Colonic mucosa (tissue), 4 donors: ENCODE data around the gene MAGIX. TPM values are rescaled to one million over a fixed set of nuclear protein-coding genes. Genes with fewer than 3 reads are reported as not detected.
"Not testable (repeated sequence)": the region's sequence is repeated elsewhere in the genome, so short reads cannot be mapped to it uniquely, and the experiment has no call there.

Source experiments
- DNase-seq: peaks from one replicate; pipeline ENCODE4 v3.0.0-alpha.2; 2020
- H3K27ac ChIP-seq: fragments of 200-600 bp; one replicate; pipeline ENCODE4 v1.8.0; 2021
- H3K27me3 ChIP-seq: fragments of 200-600 bp; one replicate; pipeline ENCODE4 v1.8.0; 2021
- H3K36me3 ChIP-seq: fragments of 200-600 bp; one replicate; pipeline ENCODE4 v1.8.0; 2021
- H3K4me1 ChIP-seq: fragments of 200-600 bp; one replicate; pipeline ENCODE4 v1.8.0; 2021; ENCODE audit warnings: mild to moderate bottlenecking
- H3K4me3 ChIP-seq: fragments of 200-600 bp; one replicate; pipeline ENCODE4 v1.8.0; 2021
- H3K9ac ChIP-seq, 2 donors: one replicate each; pipeline ENCODE4 v1.7.0; 2013; ENCODE audit warnings: control low read depth in 2 of 2, low read depth in 2 of 2, low read length in 2 of 2
- H3K9me3 ChIP-seq: fragments of 200-600 bp; one replicate; pipeline ENCODE4 v1.8.0; 2021
- intact Hi-C: fragments of 100-400 bp; cut with DNase I; formaldehyde crosslinking; loops from one replicate; pipeline ENCODE4 v1.14.1; 2022
- total RNA-seq, 2 donors: library from RNA; stranded (reverse); fragmentation: NEBNext Ultra II Directional in 1 of 2; extraction: Animal tissue kit (Norgen Biotek cat#: 25700) in 1 of 2; gene quantifications; one replicate each; pipeline ENCODE4 v1.2.1, GENCODE V29; 2021
- TF ChIP-seq, protein P1 (sequence below): fragments of 200-600 bp; IDR thresholded peaks from one replicate; pipeline ENCODE4 v1.8.0; 2022; ENCODE audit warnings: antibody characterized with exemption, mild to moderate bottlenecking
- donor health status: healthy.
- donor health status: DM: no; HTN: no; CAD: no.
- donor health status: DM: no; HTN: no; CAD: no.

Gene MAGIX
- total RNA-seq, 2 donors from 2014 or later, result 4.3 to 14.7 TPM

DNA sequence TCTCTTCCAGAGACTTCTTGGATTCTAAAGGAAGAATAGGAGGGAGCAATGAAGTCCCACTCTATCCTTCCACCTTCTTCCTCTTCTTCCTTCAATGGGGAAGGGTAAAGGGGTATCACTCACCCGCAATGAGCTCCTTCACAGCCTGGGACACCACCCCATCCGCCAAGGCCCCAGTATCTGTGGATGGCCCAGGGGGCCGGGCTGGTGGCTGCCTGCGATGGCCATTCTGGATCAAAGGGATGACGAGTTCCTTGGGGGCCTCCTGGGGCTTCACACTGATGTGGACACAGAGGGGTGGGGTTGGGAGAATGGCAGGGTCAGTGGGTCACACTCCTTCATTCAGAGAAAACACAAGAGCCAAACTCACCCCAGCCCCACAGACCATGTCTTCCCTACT is 40.1 kb upstream of the MAGIX start:
- TF ChIP-seq, protein P1, sequence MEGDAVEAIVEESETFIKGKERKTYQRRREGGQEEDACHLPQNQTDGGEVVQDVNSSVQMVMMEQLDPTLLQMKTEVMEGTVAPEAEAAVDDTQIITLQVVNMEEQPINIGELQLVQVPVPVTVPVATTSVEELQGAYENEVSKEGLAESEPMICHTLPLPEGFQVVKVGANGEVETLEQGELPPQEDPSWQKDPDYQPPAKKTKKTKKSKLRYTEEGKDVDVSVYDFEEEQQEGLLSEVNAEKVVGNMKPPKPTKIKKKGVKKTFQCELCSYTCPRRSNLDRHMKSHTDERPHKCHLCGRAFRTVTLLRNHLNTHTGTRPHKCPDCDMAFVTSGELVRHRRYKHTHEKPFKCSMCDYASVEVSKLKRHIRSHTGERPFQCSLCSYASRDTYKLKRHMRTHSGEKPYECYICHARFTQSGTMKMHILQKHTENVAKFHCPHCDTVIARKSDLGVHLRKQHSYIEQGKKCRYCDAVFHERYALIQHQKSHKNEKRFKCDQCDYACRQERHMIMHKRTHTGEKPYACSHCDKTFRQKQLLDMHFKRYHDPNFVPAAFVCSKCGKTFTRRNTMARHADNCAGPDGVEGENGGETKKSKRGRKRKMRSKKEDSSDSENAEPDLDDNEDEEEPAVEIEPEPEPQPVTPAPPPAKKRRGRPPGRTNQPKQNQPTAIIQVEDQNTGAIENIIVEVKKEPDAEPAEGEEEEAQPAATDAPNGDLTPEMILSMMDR, result no peak
- peak overlapping the region; percentile 56 for H3K4me3 ChIP-seq

DNA sequence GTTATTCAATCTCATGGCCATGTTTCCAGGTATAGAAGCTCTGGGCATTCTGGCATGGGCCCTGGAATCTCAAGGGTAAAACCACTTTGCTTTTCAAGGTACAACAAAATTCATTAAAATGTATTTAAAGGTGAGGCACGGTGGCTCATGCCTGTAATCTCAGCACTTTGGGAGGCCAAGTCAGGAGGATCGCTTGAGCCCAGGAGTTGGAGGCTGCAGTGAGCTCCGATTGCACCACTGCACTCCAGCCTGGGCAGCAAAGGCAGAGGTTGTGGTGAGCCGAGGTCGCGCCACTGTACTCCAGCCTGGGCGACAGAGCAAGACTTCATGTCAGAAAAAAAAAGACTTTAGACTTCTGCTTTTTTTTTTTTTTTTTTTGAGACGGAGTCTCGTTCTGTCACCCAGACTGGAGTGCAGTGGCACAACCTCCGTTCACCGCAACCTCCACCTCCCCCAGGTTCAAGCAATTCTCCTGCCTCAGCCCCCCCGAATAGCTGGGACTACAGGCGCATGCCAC is 34.8 kb upstream of the MAGIX start:
- intact Hi-C loops, DNase-seq, H3K4me1 ChIP-seq, H3K9me3 ChIP-seq, H3K27me3 ChIP-seq, H3K27ac ChIP-seq, H3K36me3 ChIP-seq, H3K9ac ChIP-seq, H3K4me3 ChIP-seq: not testable (repeated sequence)

More for the DNA sequence above, 40.1 kb upstream of the MAGIX start:
- Histone ChIP-seq H3K36me3 (no peaks in the 10 kb centered on the region), H3K9me3 (no peaks in the 10 kb centered on the region), H3K27me3 (no peaks in the 10 kb centered on the region), H3K9ac (peak overlapping the region; percentile 83 to 87), H3K4me1 (no peaks in the 10 kb centered on the region), H3K27ac (no peak overlapping the region)
- intact Hi-C loops, result loop anchor here (5.0 kb wide), 1 partner anchor 35 kb away; no protein-coding TSS in a partner anchor
- no peak for DNase-seq

DNA sequence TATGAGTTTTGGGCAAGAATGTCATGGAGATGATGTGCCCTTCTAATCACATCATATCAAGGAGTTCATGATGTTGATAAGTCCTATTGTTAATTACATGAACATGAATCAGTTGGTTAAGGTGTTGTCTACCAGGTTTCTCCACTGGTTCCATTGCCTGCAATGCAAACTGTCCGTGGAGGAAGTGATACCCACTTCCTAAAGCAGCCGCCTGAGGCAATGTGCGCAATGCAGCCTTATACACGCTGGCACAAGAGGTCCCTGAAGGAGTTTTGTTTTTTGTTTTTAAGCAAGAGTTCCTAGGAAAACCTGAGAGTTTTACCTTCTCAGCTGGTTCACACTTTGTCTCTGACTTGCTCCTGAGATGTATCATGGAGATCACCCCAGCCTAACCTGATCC is 33.1 kb upstream of the MAGIX start:
- Histone ChIP-seq H3K27me3 (no peaks in the 10 kb centered on the region), H3K4me3 (no peak overlapping the region), H3K9ac (no peak overlapping the region), H3K9me3 (no peaks in the 10 kb centered on the region), H3K36me3 (no peaks in the 10 kb centered on the region), H3K4me1 (no peaks in the 10 kb centered on the region), H3K27ac (no peak overlapping the region)
- intact Hi-C loops, result no loop called here
- TF ChIP-seq, protein P1, result no peak
- DNase-seq, result no peak

DNA sequence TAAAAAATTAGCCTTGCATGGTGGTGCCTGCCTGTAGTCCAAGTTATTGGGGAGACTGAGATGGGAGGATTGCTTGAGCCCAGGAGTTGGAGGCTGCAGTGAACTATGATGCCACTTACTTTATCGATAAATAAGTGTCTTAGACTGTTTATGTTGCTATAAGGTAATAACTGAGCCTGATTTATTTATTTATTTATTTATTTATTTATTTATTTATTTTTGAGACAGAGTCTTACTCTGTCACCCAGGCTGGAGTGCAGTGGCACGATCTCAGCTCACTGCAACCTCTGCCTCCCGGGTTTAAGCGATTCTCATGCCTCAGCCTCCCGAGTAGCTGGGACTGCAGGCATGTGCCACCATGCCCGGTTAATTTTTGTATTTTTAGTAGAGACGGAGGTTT is 30.3 kb upstream of the MAGIX start:
- intact Hi-C loops, H3K9me3 ChIP-seq, DNase-seq, H3K27ac ChIP-seq, H3K27me3 ChIP-seq, H3K9ac ChIP-seq, H3K36me3 ChIP-seq, H3K4me3 ChIP-seq, H3K4me1 ChIP-seq: not testable (repeated sequence)

DNA sequence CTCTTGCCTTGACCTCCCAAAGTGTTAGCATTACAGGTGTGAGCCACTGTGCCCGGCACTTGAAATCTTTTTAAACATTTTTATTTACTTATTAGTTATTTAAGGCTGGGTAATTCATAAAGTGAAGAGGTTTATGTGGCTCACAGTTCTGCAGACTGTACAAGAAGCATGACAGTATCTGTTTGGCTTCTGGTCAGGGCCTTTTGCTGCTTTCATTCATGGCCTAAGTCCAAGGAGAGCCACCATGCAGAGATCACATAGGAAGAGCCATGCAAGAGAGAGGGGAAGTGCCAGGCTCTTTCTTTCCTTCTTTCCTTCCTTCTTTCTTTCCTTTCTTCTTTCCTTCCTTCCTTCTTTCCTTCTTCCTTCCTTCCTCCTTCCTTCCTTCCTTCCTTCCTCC is 28.8 kb upstream of the MAGIX start:
- TF ChIP-seq, protein P1, result no peak
- no peaks in the 10 kb centered on the region for H3K4me1 ChIP-seq
- intact Hi-C loops, result no loop called here
- no peak overlapping the region for H3K27ac ChIP-seq
- H3K9me3 ChIP-seq, result no peaks in the 10 kb centered on the region
- no peaks in the 10 kb centered on the region for H3K27me3 ChIP-seq
- DNase-seq, result no peak
- H3K36me3 ChIP-seq, result no peaks in the 10 kb centered on the region
- no peak overlapping the region for H3K4me3 ChIP-seq
- H3K9ac ChIP-seq, result no peak overlapping the region

DNA sequence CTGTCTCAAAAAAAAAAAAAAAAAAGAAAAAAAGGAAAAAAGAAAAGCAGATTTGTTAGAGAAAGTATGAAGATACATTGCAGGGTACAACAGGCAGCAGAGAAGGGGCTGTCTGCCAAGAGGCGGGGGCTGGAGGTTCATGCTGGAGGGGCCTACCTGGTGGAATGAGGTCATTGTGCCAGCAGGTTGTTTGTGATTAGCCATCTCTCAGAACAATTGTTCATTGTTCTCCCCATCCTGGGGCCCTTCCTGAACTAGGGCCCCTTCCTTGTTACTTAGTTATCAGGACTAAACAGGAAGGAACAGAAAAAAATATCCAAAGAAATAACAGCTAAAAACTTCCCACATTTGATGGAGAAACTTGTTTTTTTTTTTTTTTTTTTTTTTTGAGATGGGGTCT is 25.1 kb upstream of the MAGIX start:
- DNase-seq, result no peak
- no peak overlapping the region for H3K27ac ChIP-seq
- TF ChIP-seq, protein P1, result no peak
- H3K4me1 ChIP-seq, result no peaks in the 10 kb centered on the region
- intact Hi-C loops, result no loop called here
- H3K9ac ChIP-seq, result no peak overlapping the region
- no peaks in the 10 kb centered on the region for H3K36me3 ChIP-seq
- no peaks in the 10 kb centered on the region for H3K27me3 ChIP-seq
- H3K4me3 ChIP-seq, result no peak overlapping the region
- H3K9me3 ChIP-seq, result peaks cover 4% of the 10 kb centered on the region

DNA sequence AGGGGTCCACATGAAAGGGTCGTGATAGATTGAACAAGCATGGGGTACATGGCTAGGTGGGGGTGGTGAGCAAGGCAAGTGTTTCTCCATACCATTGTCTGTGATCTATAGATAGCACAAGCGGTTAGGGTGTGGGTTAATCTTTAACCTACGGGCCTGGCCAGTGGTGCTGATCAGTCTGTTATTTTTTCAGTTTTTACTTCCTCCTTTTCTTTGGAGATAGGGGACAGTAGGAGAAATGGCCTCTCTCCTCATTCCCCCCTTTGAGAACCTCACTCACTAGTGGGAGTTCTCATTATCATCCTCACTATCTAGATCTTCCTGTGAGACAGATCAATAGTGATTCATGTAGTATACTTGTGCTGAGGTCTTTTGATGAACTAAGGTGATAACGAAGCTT is 22.8 kb upstream of the MAGIX start:
- intact Hi-C loops, result no loop called here
- no peak overlapping the region for H3K4me3 ChIP-seq
- no peaks in the 10 kb centered on the region for H3K27me3 ChIP-seq
- H3K9me3 ChIP-seq, result peaks cover 4% of the 10 kb centered on the region
- no peaks in the 10 kb centered on the region for H3K4me1 ChIP-seq
- no peak overlapping the region for H3K9ac ChIP-seq
- H3K36me3 ChIP-seq, result no peaks in the 10 kb centered on the region
- no peak for DNase-seq
- TF ChIP-seq, protein P1, result no peak
- H3K27ac ChIP-seq, result no peak overlapping the region

DNA sequence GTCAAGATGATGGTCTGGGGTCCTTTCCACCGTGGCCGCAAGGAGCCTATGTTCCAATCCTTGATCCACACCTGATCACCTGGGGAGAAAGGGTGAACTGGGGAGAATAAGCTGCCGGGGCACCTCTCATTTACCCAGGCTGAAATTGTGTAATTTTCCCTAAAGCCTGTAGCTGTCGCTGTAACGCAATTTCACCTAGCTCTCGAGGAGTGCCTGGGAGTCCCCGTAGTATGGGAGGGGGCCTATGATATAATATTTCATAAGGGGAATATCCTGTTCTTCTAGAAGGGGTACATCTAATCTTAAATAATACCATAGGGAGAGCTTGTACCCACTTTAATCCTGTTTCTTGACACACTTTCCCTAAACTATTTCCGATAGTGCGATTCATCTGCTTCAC is 20.3 kb upstream of the MAGIX start:
- H3K9me3 ChIP-seq, H3K27ac ChIP-seq, H3K9ac ChIP-seq, H3K4me1 ChIP-seq, H3K36me3 ChIP-seq, H3K4me3 ChIP-seq, intact Hi-C loops, DNase-seq, H3K27me3 ChIP-seq: not testable (repeated sequence)

DNA sequence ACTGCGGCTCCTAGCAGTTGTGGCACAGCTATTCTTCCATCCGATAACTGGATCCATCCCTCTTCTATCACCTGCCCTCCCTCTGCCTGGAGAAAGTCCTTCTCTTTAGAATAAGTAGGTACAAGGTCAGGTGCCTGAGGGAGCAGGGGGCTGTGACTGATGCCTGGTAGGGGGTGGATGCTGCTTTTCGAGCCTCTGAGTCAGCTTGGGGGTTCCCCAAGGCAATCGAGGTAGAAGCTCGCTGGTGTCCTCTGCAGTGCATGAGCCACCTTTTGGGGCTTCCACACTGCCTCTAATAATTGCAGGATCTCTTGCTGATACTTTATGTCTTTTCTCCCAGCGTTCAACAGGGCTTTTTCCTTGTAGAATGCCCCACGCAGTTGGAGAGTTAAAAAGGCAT is 19.4 kb upstream of the MAGIX start:
- intact Hi-C loops, H3K27me3 ChIP-seq, H3K27ac ChIP-seq, H3K36me3 ChIP-seq, H3K9ac ChIP-seq, H3K4me1 ChIP-seq, H3K9me3 ChIP-seq, H3K4me3 ChIP-seq, DNase-seq: not testable (repeated sequence)
